WTC11 (cell line): Measurements from ENCODE around the gene MIER1. TPM values are rescaled to one million over a fixed set of nuclear protein-coding genes. Genes with fewer than 3 reads are reported as not detected.

Experiments used
- ATAC-seq: fragments of 200-7000 bp; cut with Tn5 transposase; 2 replicates; pipeline ENCODE4 v1.10.0; 2021; ENCODE audit warnings: mild to moderate bottlenecking, moderate library complexity
- CTCF ChIA-PET: fragments of 300-600 bp; sonication (Branson Sonifier 250); formaldehyde crosslinking; loops from one replicate; lab custom pipeline; 2021; ENCODE audit warnings: antibody characterized with exemption; lab: Charles Lee
- POLR2A ChIA-PET: fragments of 350-600 bp; sonication (Branson Sonifier 250); formaldehyde crosslinking; loops from one replicate; lab custom pipeline; 2021; ENCODE audit warnings: antibody characterized with exemption; lab: Charles Lee
- DNase-seq: peaks from one replicate; pipeline ENCODE4 v3.0.0; 2021; ENCODE audit warnings: low spot score
- H3K27ac Mint-ChIP-seq: 2 replicates; pipeline ENCODE4 v1.8.0; 2021; ENCODE audit warnings: mixed read lengths
- H3K27me3 Mint-ChIP-seq: 2 replicates; pipeline ENCODE4 v1.8.0; 2021; ENCODE audit warnings: low read depth, mild to moderate bottlenecking, moderate library complexity, mixed read lengths
- H3K36me3 Mint-ChIP-seq: 2 replicates; pipeline ENCODE4 v1.8.0; 2021; ENCODE audit warnings: mixed read lengths
- H3K4me1 Mint-ChIP-seq: 2 replicates; pipeline ENCODE4 v1.8.0; 2022; ENCODE audit warnings: mixed read lengths
- H3K4me3 Mint-ChIP-seq: 2 replicates; pipeline ENCODE4 v1.8.0; 2021; ENCODE audit warnings: mild to moderate bottlenecking, moderate library complexity, mixed read lengths
- H3K9me3 Mint-ChIP-seq: 2 replicates; pipeline ENCODE4 v1.8.0; 2021; ENCODE audit warnings: mixed read lengths
- AFF4 ChIP-seq: sonication (generic); formaldehyde crosslinking; IDR thresholded peaks from 2 replicates; pipeline ENCODE4 v1.8.1; 2023; ENCODE audit warnings: mild to moderate bottlenecking, missing genetic modification reagents, borderline replicate concordance
- ARID4B ChIP-seq: sonication (generic); formaldehyde crosslinking; IDR thresholded peaks from 2 replicates; pipeline ENCODE4 v1.8.0; 2023; ENCODE audit warnings: missing genetic modification reagents, mild to moderate bottlenecking, borderline replicate concordance
- CDX4 ChIP-seq: fragments of 250-450 bp; sonication (Bioruptor Pico); IDR thresholded peaks from 2 replicates; pipeline ENCODE4 v1.9.0; 2021; ENCODE audit warnings: moderate library complexity, mild to moderate bottlenecking, inconsistent platforms, borderline replicate concordance
- ELF4 ChIP-seq: sonication (generic); formaldehyde crosslinking; IDR thresholded peaks from 2 replicates; pipeline ENCODE4 v1.8.1; 2022; ENCODE audit warnings: low read depth, mild to moderate bottlenecking, moderate library complexity, missing genetic modification reagents
- FOXK1 ChIP-seq: sonication (generic); formaldehyde crosslinking; IDR thresholded peaks from 2 replicates; pipeline ENCODE4 v1.8.0; 2022; ENCODE audit warnings: mild to moderate bottlenecking, moderate library complexity, missing genetic modification reagents
- GTF2I ChIP-seq: fragments of 250-450 bp; sonication (Bioruptor Pico); conservative IDR thresholded peaks from 2 replicates; pipeline ENCODE4 v1.4.0; 2021; ENCODE audit warnings: mild to moderate bottlenecking
- NR1H2 ChIP-seq: sonication (generic); formaldehyde crosslinking; IDR thresholded peaks from 2 replicates; pipeline ENCODE4 v1.9.0; 2021; ENCODE audit warnings: mild to moderate bottlenecking, moderate library complexity, missing genetic modification reagents
- NR3C1 ChIP-seq: sonication (generic); formaldehyde crosslinking; conservative IDR thresholded peaks from 2 replicates; pipeline ENCODE4 v1.8.1; 2023; ENCODE audit warnings: low read depth, mild to moderate bottlenecking, missing genetic modification reagents
- RORB ChIP-seq: fragments of 250-450 bp; sonication (Bioruptor Pico); IDR thresholded peaks from 2 replicates; pipeline ENCODE4 v1.9.0; 2021; ENCODE audit warnings: mild to moderate bottlenecking
- SOX15 ChIP-seq: fragments of 250-450 bp; sonication (Bioruptor Pico); IDR thresholded peaks from 2 replicates; pipeline ENCODE4 v1.9.0; 2021; ENCODE audit warnings: mild to moderate bottlenecking
- ZMAT4 ChIP-seq: fragments of 250-450 bp; sonication (Bioruptor Pico); IDR thresholded peaks from 2 replicates; pipeline ENCODE4 v1.9.0; 2021; ENCODE audit warnings: mild to moderate bottlenecking
- ZNF512 ChIP-seq: sonication (generic); formaldehyde crosslinking; IDR thresholded peaks from 2 replicates; pipeline ENCODE4 v1.8.1; 2022; ENCODE audit warnings: missing genetic modification reagents, borderline replicate concordance
- total RNA-seq: library from RNA; stranded (reverse); gene quantifications from 3 replicates; pipeline ENCODE4 v1.2.3, GENCODE V29; 2021
- TF ChIP-seq, protein P1 (sequence below): sonication (generic); formaldehyde crosslinking; IDR thresholded peaks from 2 replicates; pipeline ENCODE4 v1.8.1; 2022; ENCODE audit warnings: mild to moderate bottlenecking, missing genetic modification reagents, moderate library complexity, borderline replicate concordance
- TF ChIP-seq, protein P2 (sequence below): sonication (generic); formaldehyde crosslinking; conservative IDR thresholded peaks from 2 replicates; pipeline ENCODE4 v1.8.1; 2023; ENCODE audit warnings: mild to moderate bottlenecking, low read depth, missing genetic modification reagents, moderate library complexity

Gene MIER1
- total RNA-seq, 1 experiment from 2014 or later, result 31.0 TPM

- no peak for TF ChIP-seq NR3C1 (CRISPR knock-in tag)
- TF ChIP-seq, protein P1, sequence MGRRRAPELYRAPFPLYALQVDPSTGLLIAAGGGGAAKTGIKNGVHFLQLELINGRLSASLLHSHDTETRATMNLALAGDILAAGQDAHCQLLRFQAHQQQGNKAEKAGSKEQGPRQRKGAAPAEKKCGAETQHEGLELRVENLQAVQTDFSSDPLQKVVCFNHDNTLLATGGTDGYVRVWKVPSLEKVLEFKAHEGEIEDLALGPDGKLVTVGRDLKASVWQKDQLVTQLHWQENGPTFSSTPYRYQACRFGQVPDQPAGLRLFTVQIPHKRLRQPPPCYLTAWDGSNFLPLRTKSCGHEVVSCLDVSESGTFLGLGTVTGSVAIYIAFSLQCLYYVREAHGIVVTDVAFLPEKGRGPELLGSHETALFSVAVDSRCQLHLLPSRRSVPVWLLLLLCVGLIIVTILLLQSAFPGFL, result no peak
- no peak for TF ChIP-seq AFF4 (CRISPR knock-in tag)
- no peak for TF ChIP-seq ARID4B (CRISPR knock-in tag)
- no peak for TF ChIP-seq NR1H2
- TF ChIP-seq ZNF512 (CRISPR knock-in tag), result no peak
- TF ChIP-seq FOXK1 (CRISPR knock-in tag), result no peak
- TF ChIP-seq GTF2I (CRISPR knock-in tag), result no peak
- TF ChIP-seq CDX4 (CRISPR knock-in tag), result no peak
- TF ChIP-seq RORB (CRISPR knock-in tag), result no peak
- TF ChIP-seq ELF4 (CRISPR knock-in tag), result no peak
- no peak for TF ChIP-seq SOX15 (CRISPR knock-in tag)
- TF ChIP-seq, protein P2, sequence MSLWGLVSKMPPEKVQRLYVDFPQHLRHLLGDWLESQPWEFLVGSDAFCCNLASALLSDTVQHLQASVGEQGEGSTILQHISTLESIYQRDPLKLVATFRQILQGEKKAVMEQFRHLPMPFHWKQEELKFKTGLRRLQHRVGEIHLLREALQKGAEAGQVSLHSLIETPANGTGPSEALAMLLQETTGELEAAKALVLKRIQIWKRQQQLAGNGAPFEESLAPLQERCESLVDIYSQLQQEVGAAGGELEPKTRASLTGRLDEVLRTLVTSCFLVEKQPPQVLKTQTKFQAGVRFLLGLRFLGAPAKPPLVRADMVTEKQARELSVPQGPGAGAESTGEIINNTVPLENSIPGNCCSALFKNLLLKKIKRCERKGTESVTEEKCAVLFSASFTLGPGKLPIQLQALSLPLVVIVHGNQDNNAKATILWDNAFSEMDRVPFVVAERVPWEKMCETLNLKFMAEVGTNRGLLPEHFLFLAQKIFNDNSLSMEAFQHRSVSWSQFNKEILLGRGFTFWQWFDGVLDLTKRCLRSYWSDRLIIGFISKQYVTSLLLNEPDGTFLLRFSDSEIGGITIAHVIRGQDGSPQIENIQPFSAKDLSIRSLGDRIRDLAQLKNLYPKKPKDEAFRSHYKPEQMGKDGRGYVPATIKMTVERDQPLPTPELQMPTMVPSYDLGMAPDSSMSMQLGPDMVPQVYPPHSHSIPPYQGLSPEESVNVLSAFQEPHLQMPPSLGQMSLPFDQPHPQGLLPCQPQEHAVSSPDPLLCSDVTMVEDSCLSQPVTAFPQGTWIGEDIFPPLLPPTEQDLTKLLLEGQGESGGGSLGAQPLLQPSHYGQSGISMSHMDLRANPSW (CRISPR knock-in tag), result no peak
- TF ChIP-seq ZMAT4, result no peak
- Mint-ChIP-seq H3K27ac (no peak overlapping the region), H3K36me3 (peaks cover 16% of the 10 kb centered on the region), H3K4me3 (no peak overlapping the region), H3K9me3 (peaks cover 9% of the 10 kb centered on the region), H3K4me1 (peaks cover 20% of the 10 kb centered on the region), H3K27me3 (no peaks in the 10 kb centered on the region)
- no peak for ATAC-seq
- CTCF ChIA-PET, result no interaction called here
- POLR2A ChIA-PET, result no interaction called here
- no peak for DNase-seq
These were observed 5.0 kb upstream of the MIER1 start for GRCh38 chr1:66919828-66920227.
